Thyroid gland (tissue), 4 donors: Measurements from ENCODE around the gene THAP8.

Experiments used
- CTCF ChIP-seq, 6 experiments: fragments of 200-600 bp in 3 of 6; fragments of 450-650 bp in 3 of 6; sonication (generic) in 3 of 6; IDR thresholded peaks; one replicate each; pipeline ENCODE4 v1.5.1; 2016 to 2019; ENCODE audit warnings: antibody characterized with exemption in 6 of 6, mild to moderate bottlenecking in 2 of 6, inconsistent platforms in 1 of 6, moderate library complexity in 1 of 6
- POLR2A ChIP-seq, 2 donors: fragments of 450-650 bp; IDR thresholded peaks; one replicate each; pipeline ENCODE4 v1.6.1; 2017; ENCODE audit warnings: antibody characterized with exemption in 2 of 2, mild to moderate bottlenecking in 2 of 2, moderate library complexity in 1 of 2

GRCh38 chr19:36051236-36051635 is 2.8 kb downstream of the THAP8 start:
- TF ChIP-seq CTCF (IDR thresholded peaks at IDR 0.05) (no peak), POLR2A (IDR thresholded peaks at IDR 0.05) (no peak)
